UCSD-AML1 (cell line): ENCODE results near the gene RAMP3.
"Not testable (repeated sequence)": the region's sequence is repeated elsewhere in the genome, so short reads cannot be mapped to it uniquely, and the experiment has no call there.

Source experiments
- DNase-seq: peaks from one replicate; lab custom pipeline; 2025; ENCODE audit not compliant: unreplicated experiment; lab: John Stamatoyannopoulos, UW

The RAMP3 gene

GRCh38 chr7:45190406-45191165 lies 33.0 kb downstream of the RAMP3 start:
- DNase-seq, result no peak

- no peak for DNase-seq
These were observed 33.8 kb downstream of the RAMP3 start for GRCh38 chr7:45191396-45191795.

- DNase-seq, result no peak
These were observed 35.0 kb downstream of the RAMP3 start for GRCh38 chr7:45192621-45193041.

- DNase-seq, result no peak
These were observed 36.2 kb downstream of the RAMP3 start for GRCh38 chr7:45193828-45194227.

- no peak for DNase-seq
These were observed 38.8 kb downstream of the RAMP3 start for GRCh38 chr7:45196374-45196773.

- no peak for DNase-seq
These were observed 39.9 kb downstream of the RAMP3 start for GRCh38 chr7:45197461-45197860.

- DNase-seq, result no peak
These were observed 41.4 kb downstream of the RAMP3 start for GRCh38 chr7:45198986-45199385.

- DNase-seq, result no peak
These were observed 41.9 kb downstream of the RAMP3 start for GRCh38 chr7:45199506-45199905.

- DNase-seq, result no peak
These were observed 45.0 kb downstream of the RAMP3 start for GRCh38 chr7:45202625-45203024.

GRCh38 chr7:45203036-45203435 lies 45.4 kb downstream of the RAMP3 start:
- no peak for DNase-seq

- DNase-seq, result no peak
These were observed 45.9 kb downstream of the RAMP3 start for GRCh38 chr7:45203459-45203858.

- DNase-seq, result no peak
These were observed 46.4 kb downstream of the RAMP3 start for GRCh38 chr7:45203936-45204445.

GRCh38 chr7:45206266-45206665 lies 48.7 kb downstream of the RAMP3 start:
- not testable (repeated sequence) for DNase-seq

GRCh38 chr7:45209909-45210308 lies 52.3 kb downstream of the RAMP3 start:
- DNase-seq, result not testable (repeated sequence)

- no peak for DNase-seq
These were observed 53.5 kb downstream of the RAMP3 start for GRCh38 chr7:45211066-45211465.

- DNase-seq, result no peak
These were observed 54.4 kb downstream of the RAMP3 start for GRCh38 chr7:45211958-45212357.

- DNase-seq, result no peak
These were observed 55.0 kb downstream of the RAMP3 start for GRCh38 chr7:45212606-45213005.

GRCh38 chr7:45215601-45216062 lies 58.0 kb downstream of the RAMP3 start:
- no peak for DNase-seq

- DNase-seq, result no peak
These were observed 58.6 kb downstream of the RAMP3 start for GRCh38 chr7:45216181-45216580.

GRCh38 chr7:45216622-45217165 lies 59.1 kb downstream of the RAMP3 start:
- no peak for DNase-seq

- no peak for DNase-seq
These were observed 59.8 kb downstream of the RAMP3 start for GRCh38 chr7:45217358-45217757.

- no peak for DNase-seq
These were observed 61.5 kb downstream of the RAMP3 start for GRCh38 chr7:45219130-45219529.
